Mammary epithelial cell (primary cell): ENCODE results near the gene ACTR5.

Experiments used
- CTCF ChIP-seq, 2 donors: IDR thresholded peaks in 1 of 2; conservative IDR thresholded peaks in 1 of 2; 2 replicates each; pipeline ENCODE4 v1.5.1; 2011 to 2012; ENCODE audit warnings: inconsistent platforms in 2 of 2, low read length in 2 of 2, mild to moderate bottlenecking in 2 of 2, control low read depth in 1 of 2, low read depth in 1 of 2; ENCODE audit not compliant: insufficient read depth in 1 of 2; ENCODE audit errors: extremely low read depth in 1 of 2
- EZH2 ChIP-seq: IDR thresholded peaks from 2 replicates; pipeline ENCODE4 v1.6.1; 2012; ENCODE audit warnings: low read length, inconsistent platforms, borderline replicate concordance

- TF ChIP-seq CTCF (conservative IDR thresholded peaks at IDR 0.05 in 1 of 2, IDR thresholded peaks at IDR 0.05 in 1 of 2; ENCODE audit: extremely low read depth in 1 of 2, insufficient read depth in 1 of 2, low read depth in 1 of 2, low read length in 2 of 2) (no peak), EZH2 (no peak)
Observed at GRCh38 chr20:38722683-38723016, 25.6 kb upstream of the ACTR5 start.
